ENCODE measurements around the gene TCF12.

Gene TCF12

DNA sequence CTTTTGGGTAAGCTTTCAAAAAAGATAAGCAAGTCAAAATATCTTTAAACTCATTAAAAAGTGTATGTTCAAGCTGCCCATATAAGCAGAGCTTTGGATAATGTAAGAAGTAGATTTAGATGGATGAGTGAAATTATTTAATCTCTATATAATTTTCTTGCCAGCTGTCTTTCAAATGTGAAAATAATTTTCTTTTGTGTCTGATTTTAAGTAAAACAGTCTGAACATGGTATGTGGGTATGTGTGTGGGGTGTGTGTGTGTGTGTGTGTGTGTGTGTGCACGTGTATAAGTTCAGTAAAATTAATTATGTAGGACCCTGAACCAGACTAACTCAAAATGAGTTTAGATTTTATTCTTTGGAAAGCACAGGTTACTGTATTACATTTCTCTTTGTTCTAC lies 302.7 kb downstream of the TCF12 start:
- Histone ChIP-seq H3K9me3 (ENCODE audit: insufficient read depth, low read depth, low read length) (no peaks in the 10 kb centered on the region), H3K9me2 (replicated peaks; ENCODE audit: low read depth, low read length) (no peaks in the 10 kb centered on the region), H4K20me1 (ENCODE audit: insufficient read depth, low read length, poor library complexity, severe bottlenecking) (peaks cover 60% of the 10 kb centered on the region), H3K27me3 (ENCODE audit: insufficient read depth, low read length, poor library complexity, severe bottlenecking) (no peaks in the 10 kb centered on the region), H3K36me3 (ENCODE audit: insufficient read depth, low read length) (no peaks in the 10 kb centered on the region), H3K4me1 (ENCODE audit: insufficient read depth, low read length, poor library complexity, severe bottlenecking) (peaks cover 26% of the 10 kb centered on the region), H3K9ac (ENCODE audit: low read depth, low read length, poor library complexity, severe bottlenecking) (no peak overlapping the region), H3K4me3 (ENCODE audit: low read length, poor library complexity, severe bottlenecking) (no peak overlapping the region), H3K79me2 (ENCODE audit: insufficient read depth, low read length) (no peaks in the 10 kb centered on the region), H2AFZ (ENCODE audit: low read length) (no peak overlapping the region), H3K4me2 (ENCODE audit: low read depth, low read length, poor library complexity, severe bottlenecking) (no peak overlapping the region), H3F3A (ENCODE audit: low read depth) (no peaks in the 10 kb centered on the region)
- TF ChIP-seq, protein P1, sequence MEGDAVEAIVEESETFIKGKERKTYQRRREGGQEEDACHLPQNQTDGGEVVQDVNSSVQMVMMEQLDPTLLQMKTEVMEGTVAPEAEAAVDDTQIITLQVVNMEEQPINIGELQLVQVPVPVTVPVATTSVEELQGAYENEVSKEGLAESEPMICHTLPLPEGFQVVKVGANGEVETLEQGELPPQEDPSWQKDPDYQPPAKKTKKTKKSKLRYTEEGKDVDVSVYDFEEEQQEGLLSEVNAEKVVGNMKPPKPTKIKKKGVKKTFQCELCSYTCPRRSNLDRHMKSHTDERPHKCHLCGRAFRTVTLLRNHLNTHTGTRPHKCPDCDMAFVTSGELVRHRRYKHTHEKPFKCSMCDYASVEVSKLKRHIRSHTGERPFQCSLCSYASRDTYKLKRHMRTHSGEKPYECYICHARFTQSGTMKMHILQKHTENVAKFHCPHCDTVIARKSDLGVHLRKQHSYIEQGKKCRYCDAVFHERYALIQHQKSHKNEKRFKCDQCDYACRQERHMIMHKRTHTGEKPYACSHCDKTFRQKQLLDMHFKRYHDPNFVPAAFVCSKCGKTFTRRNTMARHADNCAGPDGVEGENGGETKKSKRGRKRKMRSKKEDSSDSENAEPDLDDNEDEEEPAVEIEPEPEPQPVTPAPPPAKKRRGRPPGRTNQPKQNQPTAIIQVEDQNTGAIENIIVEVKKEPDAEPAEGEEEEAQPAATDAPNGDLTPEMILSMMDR (conservative IDR thresholded peaks at IDR 0.05; ENCODE audit: low read length): no peak
- no peak for TF ChIP-seq EZH2phosphoT487 (IDR thresholded peaks at IDR 0.05; ENCODE audit: borderline replicate concordance)

DNA sequence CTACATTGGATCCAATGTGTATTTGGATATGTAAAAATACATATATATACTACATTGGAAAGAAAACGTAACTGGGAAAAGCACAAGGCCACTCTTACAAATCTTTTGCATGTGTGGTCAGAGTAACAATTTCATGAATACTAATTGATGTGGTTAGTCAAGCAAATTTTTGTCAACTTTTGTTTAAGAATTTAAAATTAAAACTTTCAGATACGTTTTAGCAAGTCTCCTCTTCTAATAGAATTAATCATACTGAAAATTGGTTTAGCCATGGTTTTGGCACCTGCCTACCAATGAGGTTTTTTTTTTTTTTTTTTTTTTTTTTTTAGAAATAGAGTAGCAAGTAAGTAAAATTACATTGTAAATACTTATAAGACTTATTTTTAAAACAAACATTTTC lies 304.9 kb downstream of the TCF12 start:
- H3K9me3 ChIP-seq (ENCODE audit: insufficient read depth, low read depth, low read length): no peaks in the 10 kb centered on the region
- H3K36me3 ChIP-seq (ENCODE audit: insufficient read depth, low read length): no peaks in the 10 kb centered on the region
- TF ChIP-seq, protein P1 (conservative IDR thresholded peaks at IDR 0.05; ENCODE audit: low read length): no peak
- no peak for TF ChIP-seq EZH2phosphoT487 (IDR thresholded peaks at IDR 0.05; ENCODE audit: borderline replicate concordance)
- peaks cover 21% of the 10 kb centered on the region for H3K4me1 ChIP-seq (ENCODE audit: insufficient read depth, low read length, poor library complexity, severe bottlenecking)
- no peak overlapping the region for H2AFZ ChIP-seq (ENCODE audit: low read length)
- no peaks in the 10 kb centered on the region for H3K9me2 ChIP-seq (replicated peaks; ENCODE audit: low read depth, low read length)
- H3K27me3 ChIP-seq (ENCODE audit: insufficient read depth, low read length, poor library complexity, severe bottlenecking): no peaks in the 10 kb centered on the region
- no peak overlapping the region for H3K9ac ChIP-seq (ENCODE audit: low read depth, low read length, poor library complexity, severe bottlenecking)
- H3K4me2 ChIP-seq (ENCODE audit: low read depth, low read length, poor library complexity, severe bottlenecking): no peak overlapping the region
- H3K79me2 ChIP-seq (ENCODE audit: insufficient read depth, low read length): 0 out of 2 replicates have a peak, but pooled peaks cover 4% of the 10 kb centered on the region
- no peaks in the 10 kb centered on the region for H3F3A ChIP-seq (ENCODE audit: low read depth)
- H4K20me1 ChIP-seq (ENCODE audit: insufficient read depth, low read length, poor library complexity, severe bottlenecking): peaks cover 44% of the 10 kb centered on the region
- no peak overlapping the region for H3K4me3 ChIP-seq (ENCODE audit: low read length, poor library complexity, severe bottlenecking)

DNA sequence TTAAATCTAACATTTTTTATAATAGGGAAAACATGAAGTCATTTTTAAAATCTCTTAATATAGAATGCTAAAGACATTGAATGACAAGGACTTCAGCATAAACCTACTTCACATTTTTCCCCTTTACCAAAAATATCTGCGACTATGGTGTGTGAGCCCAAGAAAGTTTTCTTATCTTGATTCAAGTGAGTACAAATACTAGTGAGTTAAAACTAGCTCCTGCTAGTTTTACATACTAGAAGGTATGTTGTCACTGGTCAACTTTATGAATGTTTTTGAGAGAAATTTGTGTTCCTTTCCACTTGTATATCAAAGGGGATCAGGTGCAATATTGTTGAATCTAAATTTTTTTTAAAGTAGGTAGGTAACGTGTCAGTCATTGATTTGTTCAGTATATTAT lies 305.4 kb downstream of the TCF12 start:
- Histone ChIP-seq H3K9me3 (ENCODE audit: insufficient read depth, low read depth, low read length) (no peaks in the 10 kb centered on the region), H2AFZ (ENCODE audit: low read length) (no peak overlapping the region), H4K20me1 (ENCODE audit: insufficient read depth, low read length, poor library complexity, severe bottlenecking) (peaks cover 39% of the 10 kb centered on the region), H3K79me2 (ENCODE audit: insufficient read depth, low read length) (0 out of 2 replicates have a peak, but pooled peaks cover 4% of the 10 kb centered on the region), H3K36me3 (ENCODE audit: insufficient read depth, low read length) (no peaks in the 10 kb centered on the region), H3K4me1 (ENCODE audit: insufficient read depth, low read length, poor library complexity, severe bottlenecking) (peaks cover 16% of the 10 kb centered on the region), H3K9ac (ENCODE audit: low read depth, low read length, poor library complexity, severe bottlenecking) (no peak overlapping the region), H3F3A (ENCODE audit: low read depth) (no peaks in the 10 kb centered on the region), H3K4me3 (ENCODE audit: low read length, poor library complexity, severe bottlenecking) (no peak overlapping the region), H3K27me3 (ENCODE audit: insufficient read depth, low read length, poor library complexity, severe bottlenecking) (no peaks in the 10 kb centered on the region), H3K4me2 (ENCODE audit: low read depth, low read length, poor library complexity, severe bottlenecking) (peak overlapping the region; percentile 54), H3K9me2 (replicated peaks; ENCODE audit: low read depth, low read length) (no peaks in the 10 kb centered on the region)
- TF ChIP-seq, protein P1 (conservative IDR thresholded peaks at IDR 0.05; ENCODE audit: low read length): no peak
- TF ChIP-seq EZH2phosphoT487 (IDR thresholded peaks at IDR 0.05; ENCODE audit: borderline replicate concordance): no peak
